ENCODE data around the gene CD300C.
"Not testable (repeated sequence)": the region's sequence is repeated elsewhere in the genome, so short reads cannot be mapped to it uniquely, and the experiment has no call there.

CD300C gene

GRCh38 chr17:74512036-74512435 lies 33.9 kb downstream of the CD300C start:
- no peak for DNase-seq
- H3K36me3 ChIP-seq (replicated peaks) = no peaks in the 10 kb centered on the region
- no peak overlapping the region for H3K4me3 ChIP-seq (ENCODE audit: low read depth, low read length)
- TF ChIP-seq CTCF (IDR thresholded peaks at IDR 0.05; ENCODE audit: low read depth, low read length, missing control alignments) = no peak
- in situ Hi-C loops (cut with HindIII; ENCODE audit: low pct_ligation_motif_present, low sequenced_read_pairs) = no loop called here
- no peak overlapping the region for H3K27ac ChIP-seq
- H3K27me3 ChIP-seq (replicated peaks) = no peaks in the 10 kb centered on the region

GRCh38 chr17:74508156-74508555 lies 37.8 kb downstream of the CD300C start:
- in situ Hi-C loops (cut with HindIII; ENCODE audit: low pct_ligation_motif_present, low sequenced_read_pairs) = no loop called here

GRCh38 chr17:74503949-74504348 lies 42.0 kb downstream of the CD300C start:
- H3K27me3 ChIP-seq (replicated peaks); H3K36me3 ChIP-seq (replicated peaks); DNase-seq; in situ Hi-C loops (cut with HindIII; ENCODE audit: low pct_ligation_motif_present, low sequenced_read_pairs); H3K27ac ChIP-seq; H3K4me3 ChIP-seq (ENCODE audit: low read depth, low read length): not testable (repeated sequence)

More at GRCh38 chr17:74508156-74508555, 37.8 kb downstream of the CD300C start:
- Histone ChIP-seq H3K27me3 (replicated peaks) (no peaks in the 10 kb centered on the region), H3K27ac (no peak overlapping the region), H3K36me3 (replicated peaks) (no peaks in the 10 kb centered on the region), H3K4me3 (ENCODE audit: low read depth, low read length) (no peak overlapping the region)
- no peak for TF ChIP-seq CTCF (IDR thresholded peaks at IDR 0.05; ENCODE audit: low read depth, low read length, missing control alignments)
- DNase-seq = no peak

- no peak for DNase-seq
- no peak for TF ChIP-seq CTCF (IDR thresholded peaks at IDR 0.05; ENCODE audit: low read depth, low read length, missing control alignments)
- in situ Hi-C loops (cut with HindIII; ENCODE audit: low pct_ligation_motif_present, low sequenced_read_pairs) = no loop called here
Measured at GRCh38 chr17:74502861-74503260, 43.1 kb downstream of the CD300C start.

GRCh38 chr17:74499992-74500391 lies 45.9 kb downstream of the CD300C start:
- no peaks in the 10 kb centered on the region for H3K27me3 ChIP-seq (replicated peaks)
- DNase-seq = no peak
- no peak overlapping the region for H3K27ac ChIP-seq
- no peaks in the 10 kb centered on the region for H3K36me3 ChIP-seq (replicated peaks)
- H3K4me3 ChIP-seq (ENCODE audit: low read depth, low read length) = no peak overlapping the region
- in situ Hi-C loops (cut with HindIII; ENCODE audit: low pct_ligation_motif_present, low sequenced_read_pairs) = no loop called here
- no peak for TF ChIP-seq CTCF (IDR thresholded peaks at IDR 0.05; ENCODE audit: low read depth, low read length, missing control alignments)

More at GRCh38 chr17:74502861-74503260, 43.1 kb downstream of the CD300C start:
- Histone ChIP-seq H3K36me3 (replicated peaks) (no peaks in the 10 kb centered on the region), H3K27me3 (replicated peaks) (no peaks in the 10 kb centered on the region), H3K4me3 (ENCODE audit: low read depth, low read length) (no peak overlapping the region), H3K27ac (no peak overlapping the region)

GRCh38 chr17:74497471-74497870 lies 48.4 kb downstream of the CD300C start:
- H3K4me3 ChIP-seq (ENCODE audit: low read depth, low read length) = no peak overlapping the region
- H3K36me3 ChIP-seq (replicated peaks) = no peaks in the 10 kb centered on the region
- in situ Hi-C loops (cut with HindIII; ENCODE audit: low pct_ligation_motif_present, low sequenced_read_pairs) = no loop called here
- no peak for TF ChIP-seq CTCF (IDR thresholded peaks at IDR 0.05; ENCODE audit: low read depth, low read length, missing control alignments)
- no peak for DNase-seq
- H3K27ac ChIP-seq = no peak overlapping the region
- no peaks in the 10 kb centered on the region for H3K27me3 ChIP-seq (replicated peaks)
